Neural cell (in vitro differentiated cells): Measurements from ENCODE around the gene DMXL1.

Experiments used
- CTCF ChIP-seq: fragments of 450-650 bp; IDR thresholded peaks from 2 replicates; pipeline ENCODE4 v1.5.1; 2014; ENCODE audit warnings: antibody characterized with exemption, mild to moderate bottlenecking, moderate library complexity; ENCODE audit not compliant: poor library complexity, severe bottlenecking
- EP300 ChIP-seq: fragments of 450-650 bp; conservative IDR thresholded peaks from 2 replicates; pipeline ENCODE4 v1.6.1; 2014; ENCODE audit warnings: antibody characterized with exemption, mild to moderate bottlenecking, moderate library complexity; ENCODE audit not compliant: poor library complexity, severe bottlenecking
- EZH2 ChIP-seq: fragments of 200-600, 300-800 bp; shearing (Covaris generic), sonication (generic); IDR thresholded peaks from 2 replicates; pipeline ENCODE4 v1.6.1; 2014; ENCODE audit warnings: antibody characterized with exemption, low read length, borderline replicate concordance, mild to moderate bottlenecking; ENCODE audit not compliant: insufficient read depth, poor library complexity, severe bottlenecking
- MXI1 ChIP-seq: fragments of 450-650 bp; conservative IDR thresholded peaks from 2 replicates; pipeline ENCODE4 v1.6.1; 2014; ENCODE audit warnings: antibody characterized with exemption, mild to moderate bottlenecking; ENCODE audit not compliant: poor library complexity, severe bottlenecking
- POLR2AphosphoS5 ChIP-seq: IDR thresholded peaks from 2 replicates; pipeline ENCODE4 v1.6.1; 2012
- TAF1 ChIP-seq: IDR thresholded peaks from 2 replicates; pipeline ENCODE4 v1.6.1; 2012; ENCODE audit warnings: low read depth

GRCh38 chr5:119083679-119084078, 12.8 kb downstream of the DMXL1 start:
- TF ChIP-seq CTCF (no peak), TAF1 (no peak), POLR2AphosphoS5 (no peak), EP300 (no peak), MXI1 (no peak), EZH2 (no peak)
